Fibroblast of peridontal ligament (primary cell): ENCODE data around the gene PDRG1.
"Not testable (repeated sequence)": the region's sequence is repeated elsewhere in the genome, so short reads cannot be mapped to it uniquely, and the experiment has no call there.

Experiments used
- DNase-seq: peaks from one replicate; pipeline ENCODE4 v3.0.0-alpha.2; 2010; ENCODE audit errors: extremely low read depth

The PDRG1 gene

GRCh38 chr20:31926493-31926892 lies 25.4 kb downstream of the PDRG1 start:
- no peak for DNase-seq

- DNase-seq: no peak
Observed at GRCh38 chr20:31925631-31926030, 26.2 kb downstream of the PDRG1 start.

- no peak for DNase-seq
Observed at GRCh38 chr20:31924561-31924960, 27.3 kb downstream of the PDRG1 start.

DNA sequence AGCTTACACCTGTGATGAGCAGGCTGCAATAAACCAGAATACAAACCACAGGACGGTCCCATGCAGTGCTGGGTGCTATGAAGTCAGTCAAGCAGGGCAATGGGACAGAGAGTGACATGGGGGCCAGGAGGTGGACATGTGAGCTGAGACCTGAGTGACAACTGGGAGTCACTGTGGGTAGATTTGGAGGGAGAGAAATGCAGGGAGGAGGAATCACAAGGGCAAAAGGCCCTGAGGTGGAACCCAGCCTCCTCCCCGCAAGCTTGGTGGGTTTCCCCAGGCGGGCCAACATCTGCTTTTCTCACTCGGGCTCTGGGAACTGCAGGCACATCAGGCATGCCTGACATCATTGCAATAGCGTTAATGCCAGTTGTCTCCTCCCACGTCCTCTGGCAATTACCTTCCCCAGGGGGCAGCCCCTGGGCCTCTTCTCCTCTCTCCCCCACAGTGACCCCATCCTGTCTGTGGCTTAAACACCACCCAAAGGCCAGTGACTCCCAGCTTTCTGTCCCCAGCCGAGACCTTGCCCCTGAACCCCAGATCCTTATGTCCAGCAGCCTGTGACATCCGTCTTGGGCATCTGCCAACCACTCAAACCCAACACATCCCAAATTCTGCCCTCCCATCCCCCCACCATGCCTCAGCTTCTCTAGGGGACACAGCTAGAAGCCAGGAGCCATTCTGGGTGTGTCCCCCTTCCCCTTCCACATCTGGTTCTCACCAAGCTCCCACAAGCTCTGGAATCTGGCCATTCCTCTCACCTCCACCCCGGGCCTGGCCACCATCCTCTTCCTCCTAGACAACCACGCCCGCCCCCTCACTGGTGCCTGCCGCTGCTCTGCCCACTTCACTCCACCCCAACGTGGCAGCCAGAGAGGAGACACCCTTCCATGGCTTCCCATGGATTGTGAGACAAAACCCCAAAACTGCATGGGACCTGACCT lies 28.2 kb downstream of the PDRG1 start:
- no peak for DNase-seq

- no peak for DNase-seq
Observed at GRCh38 chr20:31922588-31922987, 29.3 kb downstream of the PDRG1 start.

GRCh38 chr20:31922181-31922580 lies 29.7 kb downstream of the PDRG1 start:
- no peak for DNase-seq

GRCh38 chr20:31921480-31921879 lies 30.4 kb downstream of the PDRG1 start:
- DNase-seq: not testable (repeated sequence)

DNA sequence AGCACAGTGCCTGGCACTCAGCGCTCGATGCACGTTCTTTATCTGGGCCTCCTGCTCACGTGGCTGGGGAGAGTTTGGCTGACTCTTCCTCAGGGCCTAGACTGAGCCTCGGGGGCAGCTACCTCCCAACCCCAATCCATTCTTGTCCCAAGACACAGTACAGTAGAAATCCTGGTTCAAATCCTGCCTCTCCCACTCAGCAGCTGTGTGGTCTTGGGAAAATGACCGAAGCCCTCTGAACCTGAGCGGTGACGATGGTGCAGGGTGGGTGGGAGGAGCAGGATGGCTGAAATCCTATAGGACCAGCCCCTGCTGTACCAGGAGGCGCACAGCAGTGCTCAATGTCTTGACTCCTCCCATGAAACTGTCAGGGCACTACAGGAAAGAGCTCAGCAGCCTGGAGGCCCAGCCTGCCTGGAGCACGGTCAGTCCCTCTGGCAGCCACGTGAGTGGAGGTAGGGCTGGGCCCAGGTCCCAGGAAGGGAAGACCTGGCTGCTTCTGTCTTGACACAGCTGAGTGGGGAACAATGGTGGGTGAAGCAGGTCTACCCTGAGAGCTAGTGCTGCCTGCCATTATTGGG lies 31.5 kb downstream of the PDRG1 start:
- no peak for DNase-seq

DNA sequence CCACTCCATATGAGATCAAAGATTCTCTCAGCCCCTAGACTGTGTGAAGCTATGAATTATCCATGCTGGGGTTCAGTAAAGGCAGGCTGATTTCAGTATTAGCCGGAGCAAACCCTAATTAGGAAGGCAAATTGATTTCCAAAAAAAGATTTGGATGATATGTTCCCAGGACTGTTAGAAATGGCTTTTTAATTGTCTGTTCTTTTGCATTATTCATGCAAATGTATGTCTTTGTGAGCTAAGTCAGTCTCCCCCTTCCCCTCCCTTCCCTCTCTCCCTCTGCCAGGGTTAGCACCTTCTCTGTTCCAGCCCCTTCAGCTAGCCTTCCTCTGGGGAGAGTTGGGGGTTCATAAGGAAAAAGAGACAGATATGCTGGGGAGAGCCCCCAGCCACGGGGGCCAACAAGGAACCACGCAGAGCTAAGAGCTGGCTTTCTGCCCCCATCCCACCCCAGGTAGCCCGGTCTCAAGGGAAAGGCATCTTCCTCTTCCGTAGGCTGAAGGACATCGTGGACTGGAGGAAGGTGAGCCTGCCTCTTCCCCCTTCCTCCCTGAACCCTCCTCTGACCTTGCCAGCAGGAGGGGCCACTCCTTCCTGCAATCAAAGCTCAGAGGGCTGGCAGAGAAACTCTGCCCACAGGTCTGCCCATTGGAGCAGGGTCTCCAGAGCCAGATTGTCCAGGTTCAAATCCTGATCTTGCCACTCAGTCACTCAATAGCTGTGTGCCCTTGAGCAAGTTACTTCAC lies 32.3 kb downstream of the PDRG1 start:
- DNase-seq: no peak

GRCh38 chr20:31918466-31919105 lies 33.3 kb downstream of the PDRG1 start:
- DNase-seq: no peak

DNA sequence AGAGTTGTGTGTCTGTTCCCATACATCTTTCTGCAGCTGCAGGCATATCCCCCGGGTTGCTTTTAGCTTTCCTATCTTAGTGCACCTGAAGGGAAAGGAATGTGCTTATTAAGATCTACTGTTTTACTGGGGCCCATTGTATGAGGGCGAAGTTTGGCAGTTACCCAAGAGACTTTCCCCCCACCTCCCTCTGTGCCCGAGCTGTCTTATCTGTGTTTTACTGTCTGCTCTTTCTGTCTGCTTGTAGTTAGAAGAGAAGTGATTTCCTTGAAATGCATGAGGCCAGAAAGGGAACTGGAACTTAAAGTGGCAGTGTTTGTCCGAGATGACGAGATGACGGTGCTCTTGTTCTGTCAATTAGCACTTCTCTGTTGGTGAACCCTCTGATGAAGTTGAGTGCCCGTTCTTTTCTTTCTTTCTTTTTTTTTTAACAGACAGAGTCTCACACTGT lies 33.9 kb downstream of the PDRG1 start:
- DNase-seq: not testable (repeated sequence)

DNA sequence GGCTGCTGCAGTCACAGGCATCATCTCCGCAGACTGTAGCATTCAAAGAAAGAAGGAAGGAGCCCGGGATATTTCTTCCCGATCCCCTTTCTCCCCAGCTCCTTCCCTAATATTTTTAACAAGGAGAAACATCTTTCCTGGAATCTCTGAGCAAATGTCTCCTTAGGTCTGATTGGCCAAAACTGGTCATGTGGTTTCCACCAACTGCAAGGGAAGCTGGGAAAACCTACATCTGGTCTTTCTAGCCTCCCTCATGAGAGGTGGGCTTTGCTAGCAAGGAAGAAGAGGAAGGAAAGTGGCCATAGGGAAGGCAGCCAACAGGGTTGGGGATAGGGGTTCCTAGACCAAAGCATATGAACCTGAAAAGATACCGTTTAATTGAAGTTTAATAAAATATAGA lies 35.1 kb downstream of the PDRG1 start:
- no peak for DNase-seq

GRCh38 chr20:31915491-31916280 lies 36.2 kb downstream of the PDRG1 start:
- DNase-seq: no peak

DNA sequence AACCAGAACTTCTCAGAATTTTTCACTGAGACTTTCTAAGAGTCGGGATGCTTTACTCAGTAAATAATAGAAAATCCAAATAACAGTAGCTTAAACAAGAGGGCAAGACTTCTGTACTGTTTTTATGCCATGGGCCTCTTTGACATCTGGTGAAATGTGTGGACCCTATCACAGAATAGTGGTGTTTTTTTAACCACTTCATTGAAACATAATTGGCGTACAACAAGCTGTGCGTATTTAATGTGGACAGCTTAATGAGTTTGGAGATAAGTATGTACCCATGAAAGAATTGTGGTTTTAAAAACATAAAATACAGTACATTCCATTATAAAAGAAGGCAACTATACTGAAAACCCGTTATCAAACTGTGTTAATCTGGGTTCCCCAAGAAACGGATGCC lies 37.7 kb downstream of the PDRG1 start:
- DNase-seq: no peak

DNA sequence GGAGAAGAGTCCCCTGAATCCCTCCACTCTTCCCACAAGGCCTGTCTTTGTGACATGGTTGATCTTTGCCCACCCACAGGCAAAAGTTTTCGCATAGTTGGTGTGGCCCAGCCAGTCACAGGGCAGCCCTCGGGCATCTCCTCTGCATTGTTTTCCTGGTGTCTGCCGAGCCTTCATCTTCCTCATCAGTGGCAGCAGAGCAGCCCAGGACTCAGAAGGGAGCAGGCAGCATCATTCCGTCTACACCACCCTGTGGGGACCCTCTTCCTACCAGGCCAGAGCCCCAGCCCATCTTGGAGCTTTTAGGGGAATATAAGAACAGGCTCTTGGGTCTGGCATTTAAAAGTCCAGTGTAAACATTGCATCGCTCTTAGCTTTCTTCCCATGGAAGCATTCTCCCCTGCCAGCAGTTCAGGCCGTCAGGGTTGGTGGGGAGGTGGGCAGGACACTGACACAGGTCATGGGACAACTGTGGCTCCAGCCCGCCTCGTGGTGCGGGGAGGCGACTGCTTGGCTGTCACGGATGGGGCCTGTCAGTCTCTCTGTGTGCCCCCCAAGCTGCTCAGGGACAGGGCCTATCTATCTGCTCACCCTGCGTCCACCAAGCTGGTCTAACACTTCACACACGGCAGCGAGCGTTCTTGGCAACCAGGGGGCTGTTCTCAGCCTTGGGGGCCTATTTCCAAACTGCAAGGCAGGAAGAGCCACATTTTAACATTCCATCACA lies 38.3 kb downstream of the PDRG1 start:
- DNase-seq: no peak

DNA sequence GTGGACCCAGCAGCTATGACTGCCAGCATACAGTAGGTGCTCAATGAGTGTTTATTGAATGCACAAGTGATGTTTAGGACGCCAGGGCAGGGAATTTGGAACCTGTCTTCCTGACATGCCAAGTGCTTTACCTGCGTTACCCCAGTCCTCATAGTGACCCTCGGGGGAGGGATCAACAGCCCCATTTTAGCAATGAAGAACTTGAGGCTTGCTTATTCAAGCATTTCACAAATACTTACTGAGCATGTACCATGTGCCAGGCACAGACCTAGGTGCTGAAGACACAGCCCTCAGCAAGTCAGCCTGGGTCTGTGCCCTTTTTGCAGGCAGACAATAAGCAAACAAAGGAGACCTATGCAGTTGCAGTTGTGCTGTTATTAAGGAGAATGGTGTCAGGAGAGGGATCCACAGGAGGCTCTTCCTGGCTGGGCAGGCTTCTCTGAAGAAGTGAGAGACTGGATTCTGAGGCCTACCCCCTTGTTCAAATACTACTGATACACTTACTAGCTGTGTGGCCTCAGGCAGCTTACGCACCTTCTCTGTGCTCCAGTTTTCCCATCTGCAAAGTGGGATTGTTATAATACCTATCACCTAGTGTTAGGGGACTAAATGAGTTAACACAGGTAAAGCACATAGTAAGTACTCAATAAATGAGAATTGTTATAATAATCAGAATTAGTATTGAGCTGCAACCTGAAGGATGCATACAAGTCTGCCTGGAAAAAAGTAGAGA lies 41.6 kb downstream of the PDRG1 start:
- no peak for DNase-seq

DNA sequence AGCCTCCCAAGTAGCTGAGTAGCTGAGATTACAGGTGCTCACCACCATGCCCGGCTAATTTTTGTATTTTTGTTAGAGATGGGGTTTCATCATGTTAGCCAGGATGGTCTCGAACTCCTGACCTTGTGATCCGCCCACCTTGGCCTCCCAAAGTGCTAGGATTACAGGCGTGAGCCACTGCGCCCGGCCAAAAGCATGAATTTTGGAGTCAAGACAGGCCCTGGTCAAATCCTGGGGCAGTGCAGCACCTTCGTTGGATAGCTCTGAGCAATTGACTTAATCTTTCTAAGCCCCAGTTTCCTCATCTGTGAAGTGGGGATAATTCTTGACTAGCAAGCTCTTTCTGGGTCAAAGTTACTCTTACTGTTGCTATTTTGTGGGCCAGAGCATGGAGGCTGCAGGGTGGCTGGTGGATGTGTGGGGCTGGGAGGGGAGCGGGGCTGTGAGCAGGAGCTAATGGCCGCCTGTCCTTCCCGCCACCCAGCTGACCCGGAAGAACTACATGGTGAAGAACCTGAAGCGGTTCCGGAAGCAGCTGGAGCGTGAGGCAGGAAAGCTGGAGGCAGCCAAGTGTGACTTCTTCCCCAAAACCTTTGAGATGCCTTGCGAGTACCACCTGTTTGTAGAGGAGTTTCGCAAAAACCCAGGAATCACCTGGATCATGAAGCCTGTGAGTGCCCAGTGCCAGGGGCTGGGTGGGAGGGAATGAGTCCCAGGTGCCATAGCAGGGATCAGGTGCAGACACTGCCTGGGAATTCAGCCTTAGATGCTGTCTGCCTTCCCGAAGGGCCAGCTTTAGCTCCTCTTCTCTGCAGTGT lies 42.4 kb downstream of the PDRG1 start:
- DNase-seq: no peak

DNA sequence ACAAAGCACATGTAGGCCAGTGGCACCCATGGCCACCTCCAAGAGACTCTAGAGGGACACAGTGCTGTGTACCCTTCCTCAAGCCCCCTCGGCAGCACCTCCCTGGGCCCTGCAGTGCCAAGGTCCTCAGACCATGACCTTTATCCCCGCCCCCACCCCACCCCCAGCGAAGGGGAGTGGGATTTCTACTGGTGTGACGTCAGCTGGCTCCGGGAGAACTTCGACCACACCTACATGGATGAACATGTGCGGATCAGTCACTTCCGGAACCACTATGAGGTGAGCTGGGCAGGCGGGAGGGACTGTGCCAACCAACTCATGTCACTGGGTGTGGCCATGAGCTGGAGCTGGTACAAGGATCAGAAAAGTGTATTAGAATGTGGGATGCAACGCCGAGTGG lies 43.4 kb downstream of the PDRG1 start:
- no peak for DNase-seq

GRCh38 chr20:31908016-31908415 lies 43.8 kb downstream of the PDRG1 start:
- DNase-seq: no peak
